HepG2 (cell line): ENCODE results near the gene MAN1A1. TPM values are rescaled to one million over a fixed set of nuclear protein-coding genes. Genes with fewer than 3 reads are reported as not detected.
A peak's percentile ranks its signal among the peaks of the same experiment; 100 is the strongest.

Experiments
- ARNT ChIP-seq: fragments of 450-650 bp; IDR thresholded peaks from 2 replicates; pipeline ENCODE4 v1.6.1; 2017
- CC2D1A ChIP-seq: sonication (generic); formaldehyde crosslinking; IDR thresholded peaks from 2 replicates; pipeline ENCODE4 v1.8.1; 2023; ENCODE audit warnings: mild to moderate bottlenecking, missing genetic modification reagents
- CHCHD3 ChIP-seq: sonication (generic); formaldehyde crosslinking; IDR thresholded peaks from 2 replicates; pipeline ENCODE4 v1.8.0; 2022; ENCODE audit warnings: mild to moderate bottlenecking, missing genetic modification reagents, moderate library complexity
- GPN1 ChIP-seq: sonication (generic); formaldehyde crosslinking; IDR thresholded peaks from 2 replicates; pipeline ENCODE4 v1.5.1; 2020; ENCODE audit warnings: missing genetic modification reagents, borderline replicate concordance
- HBP1 ChIP-seq: IDR thresholded peaks from 2 replicates; pipeline ENCODE4 v1.6.1; 2016; ENCODE audit warnings: low read depth, control low read depth
- JARID2 ChIP-seq: sonication (generic); formaldehyde crosslinking; IDR thresholded peaks from 2 replicates; pipeline ENCODE4 v1.8.1; 2023; ENCODE audit warnings: missing genetic modification reagents, inconsistent platforms; ENCODE audit not compliant: insufficient replicate concordance
- KAT7 ChIP-seq: IDR thresholded peaks from 2 replicates; pipeline ENCODE4 v1.6.1; 2018; ENCODE audit warnings: borderline replicate concordance, missing compliant biosample characterization
- MTF1 ChIP-seq: sonication (generic); formaldehyde crosslinking; IDR thresholded peaks from 2 replicates; pipeline ENCODE4 v1.5.0; 2020; ENCODE audit warnings: missing genetic modification reagents
- PHF21A ChIP-seq: sonication (generic); formaldehyde crosslinking; IDR thresholded peaks from 2 replicates; pipeline ENCODE4 v1.5.0; 2020; ENCODE audit warnings: mild to moderate bottlenecking, missing genetic modification reagents
- REXO4 ChIP-seq: sonication (generic); formaldehyde crosslinking; IDR thresholded peaks from 2 replicates; pipeline ENCODE4 v1.8.0; 2022; ENCODE audit warnings: missing genetic modification reagents, mild to moderate bottlenecking, borderline replicate concordance
- SATB2 ChIP-seq: sonication (generic); formaldehyde crosslinking; IDR thresholded peaks from 2 replicates; pipeline ENCODE4 v1.5.0; 2020; ENCODE audit warnings: missing genetic modification reagents
- SRSF4 ChIP-seq: fragments of 200-400 bp; formaldehyde crosslinking; IDR thresholded peaks from one replicate; pipeline ENCODE4 v1.6.1; 2018; ENCODE audit warnings: mild to moderate bottlenecking, low read depth, low read length, moderate library complexity; ENCODE audit not compliant: poor library complexity, severe bottlenecking
- THAP11 ChIP-seq: IDR thresholded peaks from 2 replicates; pipeline ENCODE4 v1.6.1; 2016; ENCODE audit warnings: missing biosample characterization, missing genetic modification reagents
- YEATS2 ChIP-seq: sonication (generic); formaldehyde crosslinking; IDR thresholded peaks from 2 replicates; pipeline ENCODE4 v1.4.0; 2020; ENCODE audit warnings: missing genetic modification reagents, borderline replicate concordance
- ZEB1 ChIP-seq: IDR thresholded peaks from 2 replicates; pipeline ENCODE4 v1.6.1; 2012; ENCODE audit warnings: mild to moderate bottlenecking, low read depth, inconsistent platforms; ENCODE audit not compliant: insufficient replicate concordance
- ZNF124 ChIP-seq: sonication (generic); formaldehyde crosslinking; IDR thresholded peaks from 2 replicates; pipeline ENCODE4 v1.4.0; 2020; ENCODE audit warnings: missing genetic modification reagents
- ZNF138 ChIP-seq: sonication (generic); formaldehyde crosslinking; IDR thresholded peaks from 2 replicates; pipeline ENCODE4 v1.5.0; 2020; ENCODE audit warnings: mild to moderate bottlenecking, low read depth, missing genetic modification reagents
- ZNF234 ChIP-seq: sonication (generic); formaldehyde crosslinking; conservative IDR thresholded peaks from 2 replicates; pipeline ENCODE4 v1.5.1; 2020; ENCODE audit warnings: mild to moderate bottlenecking, missing genetic modification reagents
- ZNF337 ChIP-seq: sonication (generic); formaldehyde crosslinking; IDR thresholded peaks from 2 replicates; pipeline ENCODE4 v1.5.1; 2020; ENCODE audit warnings: missing genetic modification reagents, low read depth, mild to moderate bottlenecking, borderline replicate concordance
- ZNF563 ChIP-seq: sonication (generic); formaldehyde crosslinking; IDR thresholded peaks from 2 replicates; pipeline ENCODE4 v1.8.0; 2022; ENCODE audit warnings: mild to moderate bottlenecking, moderate library complexity, missing genetic modification reagents
- ZNF577 ChIP-seq: sonication (generic); formaldehyde crosslinking; IDR thresholded peaks from 2 replicates; pipeline ENCODE4 v1.4.0; 2020; ENCODE audit warnings: mild to moderate bottlenecking, low read depth, missing genetic modification reagents, borderline replicate concordance
- ZNF784 ChIP-seq: sonication (generic); formaldehyde crosslinking; IDR thresholded peaks from 2 replicates; pipeline ENCODE4 v1.5.1; 2020; ENCODE audit warnings: missing genetic modification reagents, mild to moderate bottlenecking, borderline replicate concordance
- ZSCAN20 ChIP-seq: sonication (generic); formaldehyde crosslinking; IDR thresholded peaks from 2 replicates; pipeline ENCODE4 v1.4.0; 2020; ENCODE audit warnings: missing genetic modification reagents, mild to moderate bottlenecking, borderline replicate concordance
- polyA plus RNA-seq, 8 experiments: library from polyadenylated mRNA; depleted of rRNA in 3 of 8; stranded (reverse) in 7 of 8; unstranded in 1 of 8; fragments of >200 nt; fragmentation: Illumina TruSeq in 4 of 8; extraction: Trizol in 4 of 8; gene quantifications; 2 replicates each; pipeline versions ENCODE4 v1.2.1 to v1.2.3, GENCODE V29; 2011 to 2016; ENCODE audit warnings: low read depth in 4 of 8, missing spikeins in 1 of 8, mixed read lengths in 1 of 8; ENCODE audit not compliant: insufficient read depth in 1 of 8
- total RNA-seq, 5 experiments: library from RNA; depleted of rRNA; stranded (reverse); fragments of >200 nt; fragmentation: Illumina TruSeq; extraction: Trizol; gene quantifications; 2 replicates each; pipeline ENCODE4 v1.2.3, GENCODE V29; 2016; ENCODE audit warnings: low read depth in 1 of 5
- TF ChIP-seq, protein P1 (sequence below): sonication (generic); formaldehyde crosslinking; IDR thresholded peaks from 2 replicates; pipeline ENCODE4 v1.4.0; 2020; ENCODE audit warnings: missing genetic modification reagents; ENCODE audit errors: not compliant biosample characterization
- TF ChIP-seq, protein P2 (sequence below): sonication (generic); formaldehyde crosslinking; IDR thresholded peaks from 2 replicates; pipeline ENCODE4 v1.4.0; 2020; ENCODE audit warnings: missing genetic modification reagents

Gene MAN1A1
- total and polyA plus RNA-seq, 2 of the 13 experiments (the other 11 are each of a cell fraction or from before 2014, with no cell fraction given), result 156 to 236 TPM

DNA sequence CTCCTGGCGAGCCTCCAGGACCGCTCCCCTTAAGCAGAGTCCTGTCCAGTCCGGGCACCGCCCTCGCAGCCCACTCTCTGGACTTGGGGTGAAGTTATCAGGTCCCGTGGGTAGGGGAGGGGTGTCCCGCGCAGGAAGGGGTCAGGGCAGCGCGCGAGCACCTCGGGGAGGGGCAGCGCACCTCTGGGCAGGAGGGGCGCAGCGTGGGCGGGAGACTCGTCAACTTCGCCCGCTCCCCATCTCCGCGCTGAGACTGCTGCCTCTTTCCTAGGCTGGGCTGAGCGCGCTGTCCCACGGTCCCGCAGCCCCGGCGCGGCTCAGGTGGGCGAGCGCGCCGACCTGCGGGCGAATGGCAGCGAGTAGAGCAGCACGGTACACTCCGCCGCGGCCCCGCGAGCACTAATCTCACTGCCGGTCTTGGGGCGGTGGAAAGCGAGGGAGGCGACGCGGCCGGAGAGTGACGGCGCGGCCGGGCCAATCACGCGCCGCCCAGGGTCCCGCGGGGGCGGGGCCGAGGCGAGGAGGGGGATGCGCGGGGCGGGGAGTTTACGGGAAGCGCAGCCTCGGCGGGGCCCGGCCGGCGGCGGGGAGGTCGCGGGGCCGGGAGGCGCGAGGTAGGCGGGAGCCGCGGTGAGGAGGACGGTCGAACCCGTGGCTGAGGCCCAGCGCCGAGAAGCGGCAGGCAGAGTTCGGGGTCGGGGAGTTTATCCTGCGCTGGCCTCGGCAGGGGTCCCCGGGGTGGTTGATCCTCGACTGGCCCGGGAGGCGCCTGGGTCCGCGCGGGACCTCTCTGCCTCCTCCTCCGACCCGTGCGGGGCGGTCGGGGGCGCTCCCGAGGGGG is at the start of gene MAN1A1 (continued):
- TF ChIP-seq ZNF577, result 0 out of 2 replicates have a peak, but pooled peaks have one; percentile 26
- TF ChIP-seq CC2D1A (CRISPR knock-in tag), result no peak
- peak; percentile 97 for TF ChIP-seq CHCHD3 (CRISPR knock-in tag)
- peak; percentile 91 for TF ChIP-seq ZNF563 (CRISPR knock-in tag)
- 0 out of 2 replicates have a peak, but pooled peaks have one; percentile 45 for TF ChIP-seq ZNF337 (CRISPR knock-in tag)
- TF ChIP-seq ZNF784 (CRISPR knock-in tag), result peak; percentile 88
- 0 out of 2 replicates have a peak, but pooled peaks have one; percentile 15 for TF ChIP-seq ZNF124 (CRISPR knock-in tag)
- TF ChIP-seq YEATS2 (CRISPR knock-in tag), result no peak
- peak; percentile 69; the same call in 1 of the 2 replicates for TF ChIP-seq SATB2 (CRISPR knock-in tag)
- TF ChIP-seq JARID2, result peak; percentile 98
- 0 out of 2 replicates have a peak, but pooled peaks have one; percentile 21 for TF ChIP-seq GPN1 (CRISPR knock-in tag)
- TF ChIP-seq THAP11 (CRISPR knock-in tag), result peak; percentile 76
- TF ChIP-seq, protein P1, sequence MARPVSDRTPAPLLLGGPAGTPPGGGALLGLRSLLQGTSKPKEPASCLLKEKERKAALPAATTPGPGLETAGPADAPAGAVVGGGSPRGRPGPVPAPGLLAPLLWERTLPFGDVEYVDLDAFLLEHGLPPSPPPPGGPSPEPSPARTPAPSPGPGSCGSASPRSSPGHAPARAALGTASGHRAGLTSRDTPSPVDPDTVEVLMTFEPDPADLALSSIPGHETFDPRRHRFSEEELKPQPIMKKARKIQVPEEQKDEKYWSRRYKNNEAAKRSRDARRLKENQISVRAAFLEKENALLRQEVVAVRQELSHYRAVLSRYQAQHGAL (CRISPR knock-in tag), result peak; percentile 86
- TF ChIP-seq ZEB1, result peak; percentile 37
- TF ChIP-seq ARNT, result no peak
- TF ChIP-seq HBP1 (CRISPR knock-in tag), result peak; percentile 94
- peak; percentile 59 for TF ChIP-seq SRSF4
- no peak for TF ChIP-seq REXO4
- TF ChIP-seq, protein P2, sequence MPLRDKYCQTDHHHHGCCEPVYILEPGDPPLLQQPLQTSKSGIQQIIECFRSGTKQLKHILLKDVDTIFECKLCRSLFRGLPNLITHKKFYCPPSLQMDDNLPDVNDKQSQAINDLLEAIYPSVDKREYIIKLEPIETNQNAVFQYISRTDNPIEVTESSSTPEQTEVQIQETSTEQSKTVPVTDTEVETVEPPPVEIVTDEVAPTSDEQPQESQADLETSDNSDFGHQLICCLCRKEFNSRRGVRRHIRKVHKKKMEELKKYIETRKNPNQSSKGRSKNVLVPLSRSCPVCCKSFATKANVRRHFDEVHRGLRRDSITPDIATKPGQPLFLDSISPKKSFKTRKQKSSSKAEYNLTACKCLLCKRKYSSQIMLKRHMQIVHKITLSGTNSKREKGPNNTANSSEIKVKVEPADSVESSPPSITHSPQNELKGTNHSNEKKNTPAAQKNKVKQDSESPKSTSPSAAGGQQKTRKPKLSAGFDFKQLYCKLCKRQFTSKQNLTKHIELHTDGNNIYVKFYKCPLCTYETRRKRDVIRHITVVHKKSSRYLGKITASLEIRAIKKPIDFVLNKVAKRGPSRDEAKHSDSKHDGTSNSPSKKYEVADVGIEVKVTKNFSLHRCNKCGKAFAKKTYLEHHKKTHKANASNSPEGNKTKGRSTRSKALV (CRISPR knock-in tag), result peak; percentile 85
- no peak; the same call in 1 of the 2 replicates for TF ChIP-seq MTF1 (CRISPR knock-in tag)
- peak; percentile 94 for TF ChIP-seq ZNF138 (CRISPR knock-in tag)
- TF ChIP-seq KAT7 (CRISPR knock-in tag), result peak; percentile 100
- TF ChIP-seq PHF21A, result peak; percentile 33; the same call in 1 of the 2 replicates
- no peak; the same call in 1 of the 2 replicates for TF ChIP-seq ZSCAN20 (CRISPR knock-in tag)
- no peak; the same call in 1 of the 2 replicates for TF ChIP-seq ZNF234 (CRISPR knock-in tag)
